Measurements from ENCODE around the gene MRPS35. TPM values are rescaled to one million over a fixed set of nuclear protein-coding genes. Genes with fewer than 3 reads are reported as not detected.

MRPS35 gene
- polyA plus RNA-seq, 1 donor, result 79.3 TPM

DNA sequence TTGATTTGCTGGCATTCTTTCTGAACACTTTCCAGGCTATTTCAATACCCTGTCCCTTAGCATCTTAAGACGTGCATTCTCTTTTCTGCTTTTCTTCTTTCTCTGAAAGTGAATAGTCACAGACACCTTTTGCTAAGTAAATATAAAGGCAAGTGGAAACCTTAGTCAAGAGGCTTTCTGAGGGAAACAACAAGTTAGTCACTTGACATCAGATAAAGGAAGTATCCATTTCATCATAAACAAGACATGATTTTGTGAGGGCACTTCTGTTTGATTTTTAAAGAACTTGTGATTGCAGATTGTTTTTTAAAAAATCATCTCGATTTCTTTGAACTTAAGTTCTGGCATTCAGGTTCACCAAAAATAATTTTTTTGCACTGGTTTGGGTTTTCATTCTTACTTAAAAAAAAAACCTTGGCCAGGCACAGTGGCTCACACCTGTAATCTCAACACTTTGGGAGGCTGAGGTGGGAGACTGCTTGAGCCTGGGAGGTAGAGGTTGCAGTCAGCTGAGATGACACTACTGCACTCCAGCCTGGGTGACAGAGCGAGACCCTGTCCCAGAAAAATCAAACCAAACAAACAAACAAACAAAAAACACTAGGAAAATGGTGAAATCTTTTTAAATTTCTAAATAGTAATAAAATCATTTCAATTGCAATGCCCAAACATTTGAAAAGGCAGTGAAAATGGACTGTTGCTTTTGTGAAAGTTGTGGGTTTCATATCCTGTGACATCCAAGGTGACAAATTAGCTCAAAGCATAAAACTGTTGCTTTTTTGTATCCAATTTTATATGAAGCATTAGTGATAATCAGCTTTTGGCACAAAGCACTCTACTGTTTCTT is 61.1 kb downstream of the MRPS35 start:
- DNase-seq, result no peak

- DNase-seq, result no peak
Measured at GRCh38 chr12:27772328-27773049, 61.9 kb downstream of the MRPS35 start.

DNA sequence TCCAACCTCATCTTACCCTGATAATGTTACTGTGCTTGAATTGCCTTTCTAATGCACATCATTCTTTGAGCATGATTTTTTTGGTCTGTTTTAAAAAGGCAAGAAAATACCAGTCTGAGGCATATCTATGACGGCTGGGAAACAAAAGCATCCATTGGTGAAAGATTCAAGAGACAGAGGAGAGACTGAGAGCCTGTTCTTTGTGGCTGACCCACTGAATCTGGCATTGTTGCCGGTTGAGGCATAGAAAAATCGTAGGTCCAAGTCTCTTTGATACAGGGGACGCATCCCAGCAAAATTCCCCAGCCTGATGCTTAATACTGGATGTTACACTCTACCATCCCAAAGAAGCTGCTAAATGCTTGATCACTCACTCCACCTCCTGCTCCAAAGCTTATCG is 66.5 kb downstream of the MRPS35 start:
- DNase-seq, result no peak

DNA sequence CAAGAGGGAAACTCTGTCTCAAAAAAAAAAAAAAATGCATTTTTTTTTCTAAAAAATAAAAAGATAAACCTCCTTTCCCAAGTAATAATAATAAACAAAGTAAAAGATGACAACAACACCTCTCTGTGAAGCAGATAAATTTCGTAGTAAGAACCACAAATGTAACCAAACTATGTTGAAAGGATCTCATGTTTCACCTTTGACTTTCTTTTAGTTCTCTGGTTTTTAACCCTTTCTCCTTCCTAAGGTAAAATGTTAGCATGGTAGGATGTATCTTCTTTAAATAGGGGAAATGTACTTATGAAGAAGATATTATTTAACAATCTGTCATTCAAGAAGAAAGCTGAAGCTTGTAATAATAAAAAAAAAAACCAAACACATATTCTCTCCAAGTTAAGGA is 67.6 kb downstream of the MRPS35 start:
- DNase-seq, result no peak

GRCh38 chr12:27779416-27779919 is 68.8 kb downstream of the MRPS35 start:
- DNase-seq, result peak; percentile 47

DNA sequence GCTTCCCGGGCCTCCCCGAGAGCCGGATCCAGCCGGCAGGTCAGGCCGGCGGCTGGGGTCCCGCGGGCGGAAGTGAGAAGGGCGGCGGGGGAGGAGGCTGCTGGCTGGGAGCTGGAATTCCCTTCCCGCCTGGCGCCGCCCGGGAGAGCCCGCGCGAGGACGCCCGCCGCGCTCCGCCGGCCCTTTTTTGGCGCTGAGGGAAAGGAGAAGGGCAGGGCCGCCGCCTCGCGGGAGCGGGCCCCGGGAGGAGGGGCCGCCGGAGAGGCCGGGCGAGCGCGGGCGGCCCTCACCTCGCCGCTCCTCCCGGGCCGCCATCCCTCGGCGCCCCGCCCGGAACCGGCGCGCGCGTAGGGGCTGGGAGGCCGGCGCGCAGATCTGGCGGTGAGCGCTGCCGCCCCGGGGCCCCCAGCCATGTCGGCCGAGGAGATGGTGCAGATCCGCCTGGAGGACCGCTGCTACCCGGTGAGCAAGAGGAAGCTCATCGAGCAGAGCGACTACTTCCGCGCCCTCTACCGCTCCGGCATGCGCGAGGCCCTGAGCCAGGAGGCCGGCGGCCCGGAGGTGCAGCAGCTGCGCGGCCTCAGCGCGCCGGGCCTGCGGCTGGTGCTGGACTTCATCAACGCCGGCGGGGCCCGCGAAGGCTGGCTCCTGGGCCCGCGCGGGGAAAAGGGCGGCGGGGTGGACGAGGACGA is 69.4 kb downstream of the MRPS35 start, which contains the start of the genes KLHL42 and MANSC4:
Gene KLHL42 (plus strand): TSS at position 314 of the 692 bp plus-strand sequence. CDS start 98 bp downstream, at position 412.
Gene MANSC4 (minus strand): TSS at position 317 of the 692 bp plus-strand sequence. CDS start 8,960 bp downstream, outside the sequence.
- peak; percentile 65 for DNase-seq

- DNase-seq, result peak; percentile 31
Measured at GRCh38 chr12:27780612-27781408, 70.2 kb downstream of the MRPS35 start.

DNA sequence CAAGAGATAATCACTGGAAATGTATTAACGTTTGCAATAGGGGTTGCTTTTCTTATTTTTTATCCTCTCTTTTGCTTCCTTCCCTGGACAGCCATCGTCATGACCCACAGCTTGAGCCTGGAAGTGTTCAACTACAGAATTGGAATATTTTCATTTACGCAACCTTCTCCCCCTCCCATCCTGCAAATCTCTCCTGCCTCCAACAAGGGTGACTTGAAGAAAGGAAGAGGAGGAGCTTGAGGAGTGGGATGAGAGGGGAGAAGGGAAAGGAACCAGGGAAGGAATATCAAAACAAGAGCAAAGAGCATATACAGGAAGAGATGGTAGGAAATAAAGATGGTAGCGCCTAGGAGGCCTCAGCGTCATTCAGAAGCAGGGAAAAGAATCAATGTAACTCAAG is 71.0 kb downstream of the MRPS35 start:
- no peak for DNase-seq

- no peak for DNase-seq
Measured at GRCh38 chr12:27782481-27782880, 71.8 kb downstream of the MRPS35 start.

- DNase-seq, result no peak
Measured at GRCh38 chr12:27785882-27786570, 75.4 kb downstream of the MRPS35 start.

DNA sequence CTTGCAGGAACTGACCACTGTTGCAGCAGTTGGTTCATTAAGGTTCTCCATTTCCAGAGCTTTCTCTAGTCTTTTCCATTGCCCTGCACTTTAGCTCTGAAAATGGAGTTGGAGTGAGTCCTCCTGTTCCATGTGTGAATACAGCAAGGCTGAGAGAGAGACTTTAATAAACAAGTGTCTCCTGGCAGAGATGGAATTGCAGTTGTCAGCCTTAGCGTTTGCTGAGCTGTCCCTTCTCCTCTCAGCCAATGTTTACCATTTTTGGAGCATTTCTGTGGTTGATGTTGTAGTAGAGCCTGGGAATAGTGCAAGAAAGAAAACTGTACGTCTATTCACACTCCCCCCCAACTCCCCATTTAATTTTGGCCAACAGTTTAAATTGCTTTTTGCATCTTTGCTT is 76.9 kb downstream of the MRPS35 start:
- no peak for DNase-seq

DNA sequence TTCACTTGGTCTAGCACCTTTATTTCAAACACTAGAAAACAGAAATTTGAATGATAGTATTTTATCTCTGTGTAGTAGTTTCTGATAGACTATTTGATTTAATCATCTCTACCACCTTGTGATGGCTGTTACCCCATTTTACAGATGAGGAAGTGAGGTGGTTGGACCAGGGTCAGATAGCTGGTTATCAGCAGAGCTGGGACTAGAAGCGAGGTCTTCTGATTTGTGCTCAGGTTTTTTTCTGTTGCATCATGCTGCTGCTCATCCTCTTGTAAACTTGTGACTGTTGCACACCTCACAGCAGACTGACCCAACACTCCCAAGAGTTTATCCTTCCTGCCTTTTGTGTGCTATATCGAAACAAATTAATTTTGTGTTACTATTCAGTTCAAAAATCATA is 79.5 kb downstream of the MRPS35 start:
- DNase-seq, result no peak

- DNase-seq, result no peak
Measured at GRCh38 chr12:27794818-27795584, 84.4 kb downstream of the MRPS35 start.

DNA sequence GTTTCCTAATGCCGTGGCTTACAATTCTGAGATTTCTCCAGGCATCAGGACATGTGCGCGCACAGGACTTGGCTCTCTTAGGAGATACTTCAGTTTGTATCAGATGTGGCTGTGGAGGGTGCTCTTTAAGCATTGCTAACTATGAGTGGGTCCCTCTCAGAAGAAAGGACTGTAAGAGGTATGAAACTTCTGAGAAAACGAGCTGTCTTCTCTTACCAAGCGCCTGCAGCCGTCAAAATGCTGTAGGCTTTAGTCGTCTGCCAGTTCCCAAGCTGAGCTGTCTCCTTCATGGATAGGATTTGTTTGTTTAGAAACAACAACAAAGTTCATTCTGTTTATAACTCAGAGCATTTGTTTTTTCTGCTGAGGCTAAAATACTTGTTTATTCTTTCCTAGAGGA is 85.5 kb downstream of the MRPS35 start:
- no peak for DNase-seq

DNA sequence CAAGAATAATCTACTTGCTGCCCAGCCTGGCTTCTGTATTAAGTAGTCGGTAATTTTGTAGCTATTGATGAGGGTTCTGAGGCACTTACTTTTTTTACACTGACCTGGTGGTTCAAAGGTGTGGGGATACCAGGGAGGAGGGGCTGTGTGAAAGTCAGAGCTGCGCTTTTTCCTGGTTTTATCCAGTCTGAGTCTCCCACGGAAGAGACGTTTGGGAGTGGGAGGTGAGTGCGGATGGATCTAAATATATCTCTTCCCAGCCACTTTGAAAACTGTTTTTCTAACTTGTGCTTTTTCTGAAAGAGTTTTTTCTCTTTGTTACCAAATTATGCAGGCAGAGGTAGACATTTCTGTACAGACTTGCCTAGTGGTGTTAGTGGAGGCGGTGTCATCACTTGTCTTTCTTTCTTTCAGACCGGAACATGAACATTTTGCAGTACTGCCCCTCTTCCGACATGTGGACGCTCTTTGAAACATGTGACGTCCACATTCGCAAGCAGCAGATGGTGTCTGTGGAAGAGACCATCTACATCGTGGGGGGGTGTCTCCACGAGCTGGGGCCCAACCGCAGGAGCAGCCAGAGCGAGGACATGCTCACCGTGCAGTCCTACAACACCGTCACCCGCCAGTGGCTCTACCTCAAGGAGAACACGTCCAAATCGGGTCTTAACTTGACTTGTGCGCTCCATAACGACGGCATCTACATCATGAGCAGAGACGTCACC is 86.8 kb downstream of the MRPS35 start:
- no peak for DNase-seq

GRCh38 chr12:27800819-27801218 is 90.2 kb downstream of the MRPS35 start:
- no peak for DNase-seq

GRCh38 chr12:27801630-27802029 is 91.0 kb downstream of the MRPS35 start:
- no peak for DNase-seq

DNA sequence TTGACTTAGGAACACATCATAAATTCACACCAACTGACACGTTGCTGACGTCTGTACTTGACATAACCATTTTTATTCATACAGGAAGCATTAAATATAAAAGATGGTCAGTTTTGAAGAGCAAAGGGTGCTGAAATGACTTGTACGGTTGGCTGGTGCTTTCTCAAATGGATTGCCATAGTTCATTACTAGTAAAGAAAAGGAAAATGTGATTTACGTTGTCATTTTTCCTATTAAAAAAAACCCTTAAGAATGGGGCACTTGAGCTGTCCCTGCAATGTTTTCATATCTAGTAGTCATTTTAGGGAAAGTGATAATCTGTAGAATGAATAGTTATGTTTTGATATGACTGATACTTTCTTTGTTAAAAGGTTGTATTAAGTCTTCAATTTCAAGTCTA is 91.9 kb downstream of the MRPS35 start:
- no peak for DNase-seq

GRCh38 chr12:27802936-27803335 is 92.3 kb downstream of the MRPS35 start:
- DNase-seq, result no peak
